Neural progenitor cell (in vitro differentiated cells): ENCODE measurements around the gene SESTD1. TPM values are rescaled to one million over a fixed set of nuclear protein-coding genes. Genes with fewer than 3 reads are reported as not detected.

Experiments
- DNase-seq: peaks from one replicate; pipeline ENCODE4 v3.0.0-alpha.2; 2016; ENCODE audit warnings: low spot score
- H2AFZ ChIP-seq: fragments of 200-600 bp; sonication (generic); replicated peaks from 2 replicates; pipeline ENCODE4 v1.6.1; 2016; ENCODE audit warnings: antibody characterized with exemption
- H3F3A ChIP-seq: fragments of 200-600 bp; sonication (generic); 2 replicates; pipeline ENCODE4 v1.6.1; 2016; ENCODE audit warnings: antibody characterized with exemption, low read depth
- H3K27ac ChIP-seq: fragments of 200-600 bp; sonication (generic); 2 replicates; pipeline ENCODE4 v1.5.1; 2016; ENCODE audit warnings: mild to moderate bottlenecking
- H3K27me3 ChIP-seq: fragments of 200-600 bp; sonication (generic); 2 replicates; pipeline ENCODE4 v1.6.1; 2016; ENCODE audit warnings: mild to moderate bottlenecking, moderate library complexity
- H3K36me3 ChIP-seq: fragments of 200-600 bp; sonication (generic); 2 replicates; pipeline ENCODE4 v1.5.1; 2016
- H3K4me1 ChIP-seq: fragments of 200-600 bp; sonication (generic); 2 replicates; pipeline ENCODE4 v1.6.1; 2016; ENCODE audit warnings: mixed run types
- H3K4me2 ChIP-seq: fragments of 200-600 bp; sonication (generic); 2 replicates; pipeline ENCODE4 v1.6.1; 2016
- H3K4me3 ChIP-seq: fragments of 200-600 bp; sonication (generic); 2 replicates; pipeline ENCODE4 v1.5.1; 2016
- H3K79me2 ChIP-seq: fragments of 200-600 bp; sonication (generic); 2 replicates; pipeline ENCODE4 v1.6.1; 2016; ENCODE audit warnings: low read depth
- H3K9ac ChIP-seq: fragments of 200-600 bp; sonication (generic); 2 replicates; pipeline ENCODE4 v1.6.1; 2016
- H3K9me3 ChIP-seq: fragments of 200-600 bp; sonication (generic); 2 replicates; pipeline ENCODE4 v1.5.1; 2016; ENCODE audit warnings: low read depth
- H4K20me1 ChIP-seq: fragments of 200-600 bp; sonication (generic); 2 replicates; pipeline ENCODE4 v1.6.1; 2016; ENCODE audit warnings: low read depth
- H3K27ac Mint-ChIP-seq: 3 replicates; pipeline ENCODE4 v1.8.0; 2021; ENCODE audit warnings: mixed read lengths
- H3K27me3 Mint-ChIP-seq: 2 replicates; pipeline ENCODE4 v1.8.0; 2022; ENCODE audit warnings: low read depth, mild to moderate bottlenecking, inconsistent platforms, moderate library complexity, mixed read lengths; ENCODE audit not compliant: insufficient read depth
- H3K36me3 Mint-ChIP-seq: 3 replicates; pipeline ENCODE4 v1.8.0; 2021; ENCODE audit warnings: mixed read lengths
- H3K4me1 Mint-ChIP-seq: 3 replicates; pipeline ENCODE4 v1.8.0; 2021; ENCODE audit warnings: mixed read lengths
- H3K4me3 Mint-ChIP-seq: 3 replicates; pipeline ENCODE4 v1.8.0; 2021; ENCODE audit warnings: mild to moderate bottlenecking, moderate library complexity, mixed read lengths
- H3K9me3 Mint-ChIP-seq: 3 replicates; pipeline ENCODE4 v1.8.0; 2020; ENCODE audit warnings: mixed read lengths
- EZH2 ChIP-seq: fragments of 200-600 bp; sonication (generic); IDR thresholded peaks from 2 replicates; pipeline ENCODE4 v1.6.1; 2017; ENCODE audit warnings: antibody characterized with exemption, mild to moderate bottlenecking, moderate library complexity
- EZH2phosphoT487 ChIP-seq: fragments of 200-600 bp; sonication (generic); IDR thresholded peaks from 2 replicates; pipeline ENCODE4 v1.6.1; 2017; ENCODE audit warnings: antibody characterized with exemption
- total RNA-seq: library from RNA; depleted of rRNA; stranded (reverse); fragments of >200 nt; gene quantifications from 2 replicates; pipeline ENCODE4 v1.2.3, GENCODE V29; 2015; ENCODE audit warnings: low replicate concordance
- TF ChIP-seq, protein P1 (sequence below): fragments of 200-600 bp; sonication (generic); IDR thresholded peaks from 2 replicates; pipeline ENCODE4 v1.5.1; 2017; ENCODE audit warnings: antibody characterized with exemption, mild to moderate bottlenecking

SESTD1 gene
- total RNA-seq, 1 donor from 2014 or later: 43.1 TPM

DNA sequence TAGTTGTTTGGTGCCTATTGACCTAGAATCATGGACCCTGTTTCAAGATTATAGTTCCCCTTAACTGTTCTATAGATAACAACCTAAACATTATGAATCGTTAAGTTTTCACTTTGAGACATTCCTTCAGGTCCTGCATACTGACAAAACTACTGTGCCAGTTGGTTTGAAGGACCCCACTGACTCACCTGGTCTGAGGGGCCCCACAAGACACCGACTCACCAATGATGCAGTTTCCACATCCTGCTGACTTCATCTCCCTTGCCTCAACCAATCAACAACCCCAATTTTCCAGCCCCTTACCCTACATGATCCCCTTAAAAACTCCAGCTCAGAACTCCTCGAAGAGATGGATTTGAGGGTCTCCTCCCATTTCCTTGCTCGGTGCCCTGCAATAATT lies 125.1 kb downstream of the SESTD1 start:
- H3K9me3 Mint-ChIP-seq: no peaks in the 10 kb centered on the region
- Histone ChIP-seq H2AFZ (no peak overlapping the region), H3K27me3 (no peaks in the 10 kb centered on the region), H3F3A (no peaks in the 10 kb centered on the region), H3K9me3 (no peaks in the 10 kb centered on the region), H3K4me1 (no peaks in the 10 kb centered on the region), H3K27ac (no peak overlapping the region), H3K4me3 (no peak overlapping the region), H3K9ac (no peak overlapping the region), H3K79me2 (no peaks in the 10 kb centered on the region), H3K36me3 (no peaks in the 10 kb centered on the region), H4K20me1 (no peaks in the 10 kb centered on the region), H3K4me2 (no peak overlapping the region)
- TF ChIP-seq EZH2phosphoT487: no peak
- TF ChIP-seq EZH2: no peak
- TF ChIP-seq, protein P1, sequence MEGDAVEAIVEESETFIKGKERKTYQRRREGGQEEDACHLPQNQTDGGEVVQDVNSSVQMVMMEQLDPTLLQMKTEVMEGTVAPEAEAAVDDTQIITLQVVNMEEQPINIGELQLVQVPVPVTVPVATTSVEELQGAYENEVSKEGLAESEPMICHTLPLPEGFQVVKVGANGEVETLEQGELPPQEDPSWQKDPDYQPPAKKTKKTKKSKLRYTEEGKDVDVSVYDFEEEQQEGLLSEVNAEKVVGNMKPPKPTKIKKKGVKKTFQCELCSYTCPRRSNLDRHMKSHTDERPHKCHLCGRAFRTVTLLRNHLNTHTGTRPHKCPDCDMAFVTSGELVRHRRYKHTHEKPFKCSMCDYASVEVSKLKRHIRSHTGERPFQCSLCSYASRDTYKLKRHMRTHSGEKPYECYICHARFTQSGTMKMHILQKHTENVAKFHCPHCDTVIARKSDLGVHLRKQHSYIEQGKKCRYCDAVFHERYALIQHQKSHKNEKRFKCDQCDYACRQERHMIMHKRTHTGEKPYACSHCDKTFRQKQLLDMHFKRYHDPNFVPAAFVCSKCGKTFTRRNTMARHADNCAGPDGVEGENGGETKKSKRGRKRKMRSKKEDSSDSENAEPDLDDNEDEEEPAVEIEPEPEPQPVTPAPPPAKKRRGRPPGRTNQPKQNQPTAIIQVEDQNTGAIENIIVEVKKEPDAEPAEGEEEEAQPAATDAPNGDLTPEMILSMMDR: no peak
- no peak overlapping the region for H3K27ac Mint-ChIP-seq
- DNase-seq: no peak
- H3K4me1 Mint-ChIP-seq: no peaks in the 10 kb centered on the region
- H3K4me3 Mint-ChIP-seq: no peak overlapping the region
- no peaks in the 10 kb centered on the region for H3K27me3 Mint-ChIP-seq
- H3K36me3 Mint-ChIP-seq: peaks cover 7% of the 10 kb centered on the region

DNA sequence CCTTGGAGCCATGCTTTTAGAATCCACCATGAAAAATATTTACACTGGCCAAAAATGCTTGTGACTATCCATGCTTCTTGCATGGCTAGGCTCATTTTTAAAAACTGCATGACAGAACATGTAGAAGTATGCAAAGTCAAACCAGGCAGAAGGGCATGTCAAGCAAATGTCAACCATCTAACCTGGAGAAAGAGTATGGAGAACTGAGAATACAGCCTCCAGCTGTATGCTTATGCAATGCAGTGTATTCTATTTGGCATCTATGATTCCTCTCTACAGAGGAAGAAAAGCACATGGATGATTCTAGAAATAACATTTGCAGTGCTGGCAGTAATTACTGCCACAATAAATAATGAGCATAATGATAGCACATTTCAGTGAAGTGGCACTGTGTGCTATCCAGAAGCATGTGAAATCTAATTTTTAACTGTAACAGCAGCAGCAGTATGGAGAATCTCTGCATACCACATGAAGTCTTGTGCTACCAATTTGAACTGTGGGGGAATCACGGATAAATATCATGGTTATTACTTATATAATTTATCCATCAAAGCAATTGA lies 127.4 kb downstream of the SESTD1 start:
- Mint-ChIP-seq H3K4me3 (no peak overlapping the region), H3K36me3 (no peaks in the 10 kb centered on the region), H3K27ac (no peak overlapping the region), H3K9me3 (no peaks in the 10 kb centered on the region), H3K4me1 (no peaks in the 10 kb centered on the region), H3K27me3 (no peaks in the 10 kb centered on the region)
- no peaks in the 10 kb centered on the region for H3K9me3 ChIP-seq
- no peak for TF ChIP-seq EZH2
- TF ChIP-seq, protein P1: no peak
- no peak for TF ChIP-seq EZH2phosphoT487
- no peaks in the 10 kb centered on the region for H3K4me1 ChIP-seq
- no peaks in the 10 kb centered on the region for H4K20me1 ChIP-seq
- no peaks in the 10 kb centered on the region for H3F3A ChIP-seq
- no peaks in the 10 kb centered on the region for H3K36me3 ChIP-seq
- no peak overlapping the region for H3K4me3 ChIP-seq
- no peaks in the 10 kb centered on the region for H3K79me2 ChIP-seq
- no peak overlapping the region for H2AFZ ChIP-seq
- H3K27ac ChIP-seq: no peak overlapping the region
- DNase-seq: no peak
- no peak overlapping the region for H3K4me2 ChIP-seq
- H3K27me3 ChIP-seq: no peaks in the 10 kb centered on the region
- no peak overlapping the region for H3K9ac ChIP-seq

DNA sequence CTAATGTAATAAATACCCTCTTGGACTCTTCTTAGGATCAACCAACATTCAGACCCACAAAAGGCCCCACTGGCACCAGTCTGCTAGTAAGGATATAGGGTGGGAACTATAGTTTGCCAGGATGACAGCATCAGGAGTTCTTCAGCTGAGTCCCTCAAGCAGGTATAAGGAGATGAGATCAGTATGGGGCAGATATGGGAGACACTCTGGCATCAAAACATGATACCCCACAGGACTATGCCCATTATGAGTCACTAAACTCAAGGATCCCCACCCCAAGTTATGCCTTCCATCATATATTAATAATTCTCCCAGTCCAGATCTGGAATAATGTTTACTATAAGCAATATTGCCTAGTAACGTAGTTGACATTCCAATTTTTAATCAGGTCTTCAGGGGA lies 131.6 kb downstream of the SESTD1 start:
- H3K27me3 ChIP-seq: no peaks in the 10 kb centered on the region
- Mint-ChIP-seq H3K27me3 (no peaks in the 10 kb centered on the region), H3K4me1 (no peaks in the 10 kb centered on the region), H3K4me3 (no peak overlapping the region), H3K36me3 (no peaks in the 10 kb centered on the region), H3K9me3 (no peaks in the 10 kb centered on the region), H3K27ac (no peak overlapping the region)
- H3K9me3 ChIP-seq: no peaks in the 10 kb centered on the region
- DNase-seq: no peak
- no peaks in the 10 kb centered on the region for H3K79me2 ChIP-seq
- no peak overlapping the region for H3K27ac ChIP-seq
- no peak overlapping the region for H3K4me2 ChIP-seq
- H4K20me1 ChIP-seq: no peaks in the 10 kb centered on the region
- peaks cover 5% of the 10 kb centered on the region for H3K36me3 ChIP-seq
- TF ChIP-seq, protein P1: no peak
- no peak for TF ChIP-seq EZH2phosphoT487
- TF ChIP-seq EZH2: no peak
- H3K4me3 ChIP-seq: no peak overlapping the region
- no peak overlapping the region for H3K9ac ChIP-seq
- no peaks in the 10 kb centered on the region for H3F3A ChIP-seq
- H2AFZ ChIP-seq: no peak overlapping the region
- no peaks in the 10 kb centered on the region for H3K4me1 ChIP-seq
